ENCODE results near the gene CDK19.

- no peak for TF ChIP-seq CTCF (IDR thresholded peaks at IDR 0.05)
- no peak for TF ChIP-seq POLR2A (IDR thresholded peaks at IDR 0.05)
Observed at GRCh38 chr6:110671447-110671846, 143.8 kb downstream of the CDK19 start.

Data from right lobe of liver (tissue), 4 donors.